HG03095 (cell line): ENCODE results near the gene PTPRK.
A peak's percentile ranks its signal among the peaks of the same experiment; 100 is the strongest.

ENCODE experiments used
- ATAC-seq: cut with Tn5 transposase; IDR thresholded peaks from one replicate; pipeline ENCODE4 v1.9.1; 2021; ENCODE audit warnings: moderate library complexity; ENCODE audit not compliant: unreplicated experiment

Gene PTPRK

GRCh38 chr6:128516514-128516898, 3.9 kb downstream of the PTPRK start:
- ATAC-seq, result no peak

- ATAC-seq, result no peak
These were observed 4.6 kb downstream of the PTPRK start for GRCh38 chr6:128515550-128516513.

DNA sequence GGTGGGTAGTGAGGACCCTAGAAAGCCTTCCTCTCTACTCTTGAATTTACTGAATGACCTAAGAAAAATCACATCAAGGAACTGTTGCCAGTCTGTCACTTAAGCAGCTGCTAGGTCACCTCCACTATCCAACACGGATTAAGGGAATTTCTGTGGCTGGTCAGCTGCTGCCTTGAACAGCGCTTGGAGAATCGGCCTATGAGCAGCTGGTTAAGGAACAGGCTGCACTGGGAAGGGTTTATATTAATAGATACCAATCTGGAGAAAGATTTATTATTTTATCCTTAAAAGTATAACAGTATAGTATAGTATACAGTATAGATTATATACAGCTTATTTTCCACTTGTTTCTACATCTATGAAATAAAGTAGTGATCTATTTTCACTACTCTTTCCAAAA, 6.5 kb downstream of the PTPRK start:
- no peak for ATAC-seq

DNA sequence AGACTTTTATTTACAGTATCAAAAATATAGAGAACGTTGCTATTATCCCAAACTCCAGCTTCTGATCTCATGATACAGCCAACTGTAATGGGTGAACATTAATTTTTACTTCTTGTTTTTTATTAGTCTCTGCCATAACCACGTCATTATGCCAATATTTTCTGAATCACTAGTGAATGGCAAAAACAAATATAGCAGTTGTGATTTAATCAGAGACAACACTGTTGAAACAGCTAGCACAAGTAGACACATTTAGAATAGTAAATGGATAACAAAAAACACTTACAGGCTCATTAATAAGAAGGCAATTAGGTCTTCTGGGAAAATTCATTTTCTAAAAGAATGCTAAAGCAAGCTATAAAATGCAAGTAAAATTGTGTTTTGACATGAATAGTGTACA, 8.1 kb downstream of the PTPRK start:
- ATAC-seq, result no peak

- ATAC-seq, result peak; percentile 55
These were observed 8.9 kb downstream of the PTPRK start for GRCh38 chr6:128511506-128511905.

GRCh38 chr6:128509709-128510108, 10.7 kb downstream of the PTPRK start:
- ATAC-seq, result no peak

DNA sequence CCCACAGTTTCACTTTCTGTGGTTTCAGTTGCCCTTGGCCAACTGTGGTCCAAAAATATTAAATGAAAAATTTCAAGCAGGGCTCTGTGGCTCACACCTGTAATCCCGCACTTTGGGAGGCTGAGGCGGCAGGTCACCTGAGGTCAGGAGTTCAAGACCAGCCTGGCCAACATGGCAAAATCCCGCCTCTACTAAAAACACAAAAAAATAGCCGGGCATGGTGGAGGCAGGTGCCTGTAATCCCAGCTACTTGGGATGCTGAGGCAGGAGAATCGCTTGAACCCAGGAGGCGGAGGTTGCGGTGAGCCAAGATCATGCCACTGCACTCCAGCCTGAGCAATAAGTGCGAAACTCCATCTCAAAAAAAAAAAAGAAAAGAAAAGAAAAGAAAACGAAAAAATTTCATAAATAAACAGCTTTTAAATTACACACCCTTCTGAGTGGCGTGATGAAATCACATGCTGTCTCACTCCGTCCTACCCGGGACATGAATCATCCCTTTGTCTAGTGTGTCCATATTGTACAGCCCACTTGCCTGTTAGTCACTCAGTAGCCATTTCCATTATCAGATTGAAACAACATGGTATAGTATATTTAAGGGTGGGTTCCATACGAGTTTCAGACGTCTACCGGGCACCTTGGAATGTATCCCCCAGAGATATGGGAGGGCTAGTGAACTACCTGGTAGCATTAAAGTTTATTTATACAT, 11.7 kb downstream of the PTPRK start:
- no peak for ATAC-seq

- no peak for ATAC-seq
These were observed 12.8 kb downstream of the PTPRK start for GRCh38 chr6:128507337-128508310.

- ATAC-seq, result no peak
These were observed 14.8 kb downstream of the PTPRK start for GRCh38 chr6:128505603-128506002.

GRCh38 chr6:128504003-128504654, 16.3 kb downstream of the PTPRK start:
- ATAC-seq, result no peak

DNA sequence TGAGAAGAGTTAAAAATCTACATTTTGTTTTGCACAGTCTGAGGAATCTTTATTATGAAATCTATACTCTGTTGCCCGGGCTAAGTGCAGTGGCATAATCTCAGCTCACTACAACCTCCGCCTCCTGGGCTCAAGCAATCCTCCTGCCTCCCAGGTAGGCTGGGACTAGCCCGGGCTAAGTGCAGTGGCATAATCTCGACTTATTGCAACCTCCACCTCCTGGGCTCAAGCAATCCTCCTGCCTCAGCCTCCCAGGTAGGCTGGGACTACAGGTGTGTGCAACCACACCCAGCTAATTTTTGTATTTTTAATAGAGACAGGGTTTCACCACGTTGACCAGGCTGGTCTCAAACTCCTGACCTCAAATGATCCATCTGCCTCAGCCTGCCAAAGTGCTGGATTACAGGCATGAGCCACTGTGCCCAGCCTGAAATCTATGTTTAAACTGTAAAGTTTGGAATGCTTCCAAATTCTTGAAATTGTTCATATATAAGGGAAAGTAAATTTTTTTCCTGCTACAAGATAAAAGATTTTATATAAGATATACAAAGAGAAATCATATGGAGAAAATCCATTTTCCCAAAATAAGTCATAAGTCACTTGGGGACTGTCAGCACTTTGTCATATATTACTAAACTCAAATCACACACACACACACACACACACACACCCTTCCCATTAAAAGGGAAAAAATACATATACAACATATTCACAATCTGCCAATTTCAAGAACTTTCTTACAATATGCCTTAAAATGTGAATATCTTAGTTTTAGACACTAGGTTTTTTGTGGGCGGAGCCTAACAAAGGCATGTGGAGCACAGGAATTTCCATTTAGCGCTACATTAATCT, 19.4 kb downstream of the PTPRK start:
- no peak for ATAC-seq

GRCh38 chr6:128500014-128500413, 20.4 kb downstream of the PTPRK start:
- ATAC-seq, result no peak

GRCh38 chr6:128499079-128499731, 21.2 kb downstream of the PTPRK start:
- no peak for ATAC-seq

GRCh38 chr6:128498234-128498633, 22.2 kb downstream of the PTPRK start:
- ATAC-seq, result no peak

DNA sequence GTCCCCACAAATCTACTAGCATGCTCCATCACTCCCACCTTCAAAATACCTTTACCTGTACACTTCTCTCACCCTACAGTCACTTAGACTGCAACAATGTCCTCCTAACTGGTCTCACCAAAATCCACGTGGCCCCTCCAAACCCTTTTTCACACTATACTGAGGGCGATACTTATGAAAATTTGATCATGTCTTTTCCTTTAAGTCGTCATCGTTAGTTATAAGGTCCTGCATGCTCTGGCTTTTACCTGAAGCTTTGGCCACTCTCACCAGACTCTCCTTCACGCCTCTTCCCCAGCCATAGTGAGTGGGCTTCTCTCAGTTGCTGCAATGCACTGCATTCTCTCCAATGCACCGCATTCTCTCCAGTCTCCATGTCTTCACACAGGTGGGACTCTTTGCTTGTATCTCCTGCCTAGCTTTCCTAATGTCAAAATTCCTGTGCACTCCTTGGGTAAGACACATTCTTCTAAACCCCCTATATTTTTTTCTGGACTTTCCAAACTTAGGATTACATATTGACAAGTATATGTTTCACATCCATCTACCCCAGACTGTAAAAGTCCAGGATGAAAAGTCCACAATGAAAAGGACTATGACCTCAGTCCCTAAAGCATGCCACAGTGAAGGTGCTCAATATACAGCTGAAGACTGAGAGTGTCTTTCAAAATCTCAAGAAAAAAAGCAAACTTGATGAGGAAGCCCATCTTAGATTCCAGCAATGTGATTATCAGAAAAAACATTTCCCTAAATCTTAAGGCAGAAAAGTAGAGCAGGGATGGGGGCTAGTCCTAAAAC, 24.7 kb downstream of the PTPRK start:
- no peak for ATAC-seq

- no peak for ATAC-seq
These were observed 26.0 kb downstream of the PTPRK start for GRCh38 chr6:128494440-128494839.

- peak; percentile 48 for ATAC-seq
These were observed 26.5 kb downstream of the PTPRK start for GRCh38 chr6:128493877-128494276.

DNA sequence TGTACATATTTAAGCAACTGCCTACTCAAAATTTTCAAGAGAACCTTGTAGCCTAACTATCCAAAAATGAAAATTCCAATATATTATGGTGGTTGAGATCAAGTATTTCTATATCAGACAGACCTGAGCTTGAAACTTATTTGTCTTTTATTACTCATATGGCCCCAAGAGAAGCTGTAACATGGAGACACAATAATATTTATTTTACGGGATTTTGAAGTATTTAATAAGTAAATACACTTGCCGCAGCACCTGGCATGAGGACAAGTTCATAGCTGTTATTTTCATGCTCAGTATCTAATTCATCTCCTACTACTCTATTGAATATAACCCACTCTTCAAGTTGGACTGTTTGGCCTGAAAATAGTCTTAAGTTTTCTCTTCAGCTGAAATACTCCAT, 28.0 kb downstream of the PTPRK start:
- no peak for ATAC-seq
